ENCODE measurements around the gene HGFAC. TPM values are rescaled to one million over a fixed set of nuclear protein-coding genes. Genes with fewer than 3 reads are reported as not detected.

The HGFAC gene
- total and polyA plus RNA-seq, 2 of the 13 experiments (the other 11 are each of a cell fraction or from before 2014, with no cell fraction given): 8.5 to 63.6 TPM

DNA sequence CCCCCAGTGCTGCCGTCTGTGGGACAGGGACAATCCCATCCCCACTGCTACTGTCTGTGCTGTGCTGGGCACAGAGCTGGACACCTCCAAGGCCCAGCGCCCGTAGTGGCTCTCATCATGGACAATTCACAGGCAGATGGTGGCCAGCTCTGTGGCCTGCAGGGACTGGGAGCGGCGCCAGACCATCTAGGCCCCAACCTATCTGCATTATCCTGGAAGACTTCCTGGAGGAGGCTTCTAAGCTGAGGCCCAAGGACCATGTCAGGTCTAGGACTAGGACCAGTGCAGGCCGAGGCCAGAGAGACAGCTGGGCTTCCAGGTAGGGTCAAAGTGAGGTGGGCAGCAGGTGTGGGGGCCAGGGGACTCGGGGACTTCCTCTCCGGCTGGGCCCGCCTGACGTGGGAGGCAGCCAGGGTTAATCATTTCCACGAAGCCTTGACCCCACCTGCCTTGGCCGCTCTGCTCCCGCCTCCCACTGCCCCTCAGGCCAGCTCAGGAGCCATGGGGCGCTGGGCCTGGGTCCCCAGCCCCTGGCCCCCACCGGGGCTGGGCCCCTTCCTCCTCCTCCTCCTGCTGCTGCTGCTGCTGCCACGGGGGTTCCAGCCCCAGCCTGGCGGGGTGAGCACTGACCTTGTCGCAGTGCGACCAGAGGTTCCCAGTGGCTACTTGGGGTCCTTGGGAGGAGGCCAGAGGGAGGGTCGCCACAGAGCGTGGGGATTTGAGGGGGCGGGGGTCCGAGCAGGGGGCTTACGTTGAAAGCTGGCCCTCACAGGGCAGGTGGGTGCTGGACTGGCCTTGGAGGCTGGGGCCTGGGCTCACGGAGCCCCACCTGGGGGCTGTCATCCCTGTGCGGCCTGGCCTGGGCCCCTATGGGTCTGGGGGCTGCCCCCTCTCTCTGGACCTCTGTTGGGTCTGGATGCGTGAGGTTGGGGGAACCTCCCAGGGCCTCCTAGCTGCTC is at the start of gene HGFAC (continued):
- TF ChIP-seq ZNF562 (CRISPR knock-in tag; IDR thresholded peaks at IDR 0.05; ENCODE audit: borderline replicate concordance) (no peak), ZNF781 (CRISPR knock-in tag; IDR thresholded peaks at IDR 0.05; ENCODE audit: borderline replicate concordance, not compliant biosample characterization) (peak; percentile 53), RFX5 (IDR thresholded peaks at IDR 0.05; ENCODE audit: low read depth, low read length) (no peak), TOPORS (CRISPR knock-in tag; IDR thresholded peaks at IDR 0.05) (no peak), ZNF264 (CRISPR knock-in tag; IDR thresholded peaks at IDR 0.05) (no peak), RFX1 (IDR thresholded peaks at IDR 0.05) (no peak), MATR3 (CRISPR knock-in tag; IDR thresholded peaks at IDR 0.05) (no peak), ZNF292 (CRISPR knock-in tag; IDR thresholded peaks at IDR 0.05; ENCODE audit: borderline replicate concordance, low read depth) (peak; percentile 21; the same call in 1 of the 2 replicates), ZNF652 (CRISPR knock-in tag; IDR thresholded peaks at IDR 0.05; ENCODE audit: borderline replicate concordance, low read depth) (no peak), CC2D1A (CRISPR knock-in tag; IDR thresholded peaks at IDR 0.05) (no peak), ZNF550 (CRISPR knock-in tag; IDR thresholded peaks at IDR 0.05; ENCODE audit: borderline replicate concordance) (no peak; the same call in 1 of the 2 replicates), SKI (IDR thresholded peaks at IDR 0.05; ENCODE audit: partially characterized antibody) (peak; percentile 16), LCORL (IDR thresholded peaks at IDR 0.05) (no peak), LCORL (CRISPR knock-in tag; IDR thresholded peaks at IDR 0.05) (peak; percentile 58; the same call in 1 of the 2 replicates), ZSCAN25 (CRISPR knock-in tag; IDR thresholded peaks at IDR 0.05) (peak; percentile 79), ZIK1 (CRISPR knock-in tag; IDR thresholded peaks at IDR 0.05; ENCODE audit: borderline replicate concordance, low read depth) (peak; percentile 49; the same call in 1 of the 2 replicates), SIX4 (CRISPR knock-in tag; IDR thresholded peaks at IDR 0.05) (0 out of 2 replicates have a peak, but pooled peaks have one; percentile 28), EHMT2 (IDR thresholded peaks at IDR 0.05; ENCODE audit: borderline replicate concordance, low read depth, low read length) (no peak)
- TF ChIP-seq, protein P1, sequence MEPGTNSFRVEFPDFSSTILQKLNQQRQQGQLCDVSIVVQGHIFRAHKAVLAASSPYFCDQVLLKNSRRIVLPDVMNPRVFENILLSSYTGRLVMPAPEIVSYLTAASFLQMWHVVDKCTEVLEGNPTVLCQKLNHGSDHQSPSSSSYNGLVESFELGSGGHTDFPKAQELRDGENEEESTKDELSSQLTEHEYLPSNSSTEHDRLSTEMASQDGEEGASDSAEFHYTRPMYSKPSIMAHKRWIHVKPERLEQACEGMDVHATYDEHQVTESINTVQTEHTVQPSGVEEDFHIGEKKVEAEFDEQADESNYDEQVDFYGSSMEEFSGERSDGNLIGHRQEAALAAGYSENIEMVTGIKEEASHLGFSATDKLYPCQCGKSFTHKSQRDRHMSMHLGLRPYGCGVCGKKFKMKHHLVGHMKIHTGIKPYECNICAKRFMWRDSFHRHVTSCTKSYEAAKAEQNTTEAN (CRISPR knock-in tag; conservative IDR thresholded peaks at IDR 0.05): 0 out of 2 replicates have a peak, but pooled peaks have one; percentile 21
- TF ChIP-seq, protein P2, sequence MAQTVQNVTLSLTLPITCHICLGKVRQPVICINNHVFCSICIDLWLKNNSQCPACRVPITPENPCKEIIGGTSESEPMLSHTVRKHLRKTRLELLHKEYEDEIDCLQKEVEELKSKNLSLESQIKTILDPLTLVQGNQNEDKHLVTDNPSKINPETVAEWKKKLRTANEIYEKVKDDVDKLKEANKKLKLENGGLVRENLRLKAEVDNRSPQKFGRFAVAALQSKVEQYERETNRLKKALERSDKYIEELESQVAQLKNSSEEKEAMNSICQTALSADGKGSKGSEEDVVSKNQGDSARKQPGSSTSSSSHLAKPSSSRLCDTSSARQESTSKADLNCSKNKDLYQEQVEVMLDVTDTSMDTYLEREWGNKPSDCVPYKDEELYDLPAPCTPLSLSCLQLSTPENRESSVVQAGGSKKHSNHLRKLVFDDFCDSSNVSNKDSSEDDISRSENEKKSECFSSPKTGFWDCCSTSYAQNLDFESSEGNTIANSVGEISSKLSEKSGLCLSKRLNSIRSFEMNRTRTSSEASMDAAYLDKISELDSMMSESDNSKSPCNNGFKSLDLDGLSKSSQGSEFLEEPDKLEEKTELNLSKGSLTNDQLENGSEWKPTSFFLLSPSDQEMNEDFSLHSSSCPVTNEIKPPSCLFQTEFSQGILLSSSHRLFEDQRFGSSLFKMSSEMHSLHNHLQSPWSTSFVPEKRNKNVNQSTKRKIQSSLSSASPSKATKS (CRISPR knock-in tag; IDR thresholded peaks at IDR 0.05): no peak
- TF ChIP-seq, protein P3, sequence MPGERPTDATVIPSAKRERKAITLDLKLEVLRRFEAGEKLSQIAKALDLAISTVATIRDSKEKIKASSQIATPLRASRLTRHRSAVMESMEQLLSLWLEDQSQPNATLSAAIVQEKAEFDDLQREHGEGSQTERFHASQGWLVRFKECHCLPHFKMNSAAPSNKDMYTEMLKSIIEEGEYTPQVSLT (CRISPR knock-in tag; IDR thresholded peaks at IDR 0.05; ENCODE audit: borderline replicate concordance, low read depth): no peak; the same call in 1 of the 2 replicates
- TF ChIP-seq, protein P4, sequence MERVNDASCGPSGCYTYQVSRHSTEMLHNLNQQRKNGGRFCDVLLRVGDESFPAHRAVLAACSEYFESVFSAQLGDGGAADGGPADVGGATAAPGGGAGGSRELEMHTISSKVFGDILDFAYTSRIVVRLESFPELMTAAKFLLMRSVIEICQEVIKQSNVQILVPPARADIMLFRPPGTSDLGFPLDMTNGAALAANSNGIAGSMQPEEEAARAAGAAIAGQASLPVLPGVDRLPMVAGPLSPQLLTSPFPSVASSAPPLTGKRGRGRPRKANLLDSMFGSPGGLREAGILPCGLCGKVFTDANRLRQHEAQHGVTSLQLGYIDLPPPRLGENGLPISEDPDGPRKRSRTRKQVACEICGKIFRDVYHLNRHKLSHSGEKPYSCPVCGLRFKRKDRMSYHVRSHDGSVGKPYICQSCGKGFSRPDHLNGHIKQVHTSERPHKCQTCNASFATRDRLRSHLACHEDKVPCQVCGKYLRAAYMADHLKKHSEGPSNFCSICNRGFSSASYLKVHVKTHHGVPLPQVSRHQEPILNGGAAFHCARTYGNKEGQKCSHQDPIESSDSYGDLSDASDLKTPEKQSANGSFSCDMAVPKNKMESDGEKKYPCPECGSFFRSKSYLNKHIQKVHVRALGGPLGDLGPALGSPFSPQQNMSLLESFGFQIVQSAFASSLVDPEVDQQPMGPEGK (CRISPR knock-in tag; IDR thresholded peaks at IDR 0.05): peak; percentile 91
- TF ChIP-seq, protein P5, sequence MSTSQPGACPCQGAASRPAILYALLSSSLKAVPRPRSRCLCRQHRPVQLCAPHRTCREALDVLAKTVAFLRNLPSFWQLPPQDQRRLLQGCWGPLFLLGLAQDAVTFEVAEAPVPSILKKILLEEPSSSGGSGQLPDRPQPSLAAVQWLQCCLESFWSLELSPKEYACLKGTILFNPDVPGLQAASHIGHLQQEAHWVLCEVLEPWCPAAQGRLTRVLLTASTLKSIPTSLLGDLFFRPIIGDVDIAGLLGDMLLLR (CRISPR knock-in tag; IDR thresholded peaks at IDR 0.05): no peak

Measured in HepG2 (cell line).